HepG2 (cell line): ENCODE results near the gene YIPF4. TPM values are rescaled to one million over a fixed set of nuclear protein-coding genes. Genes with fewer than 3 reads are reported as not detected.

ENCODE experiments used
- AHDC1 ChIP-seq: sonication (generic); formaldehyde crosslinking; IDR thresholded peaks from 2 replicates; pipeline ENCODE4 v1.5.1; 2020; ENCODE audit warnings: mild to moderate bottlenecking, missing genetic modification reagents, borderline replicate concordance
- E2F5 ChIP-seq: sonication (generic); formaldehyde crosslinking; conservative IDR thresholded peaks from 2 replicates; pipeline ENCODE4 v1.4.0; 2020; ENCODE audit warnings: missing genetic modification reagents
- HBP1 ChIP-seq: IDR thresholded peaks from 2 replicates; pipeline ENCODE4 v1.6.1; 2016; ENCODE audit warnings: low read depth, control low read depth
- HNRNPH1 ChIP-seq: fragments of 200-400 bp; formaldehyde crosslinking; optimal IDR thresholded peaks from 2 replicates; pipeline ENCODE3; 2017; ENCODE audit warnings: mild to moderate bottlenecking, low read depth, low read length
- KDM4B ChIP-seq: sonication (generic); formaldehyde crosslinking; IDR thresholded peaks from 2 replicates; pipeline ENCODE4 v1.4.0; 2020; ENCODE audit warnings: missing genetic modification reagents
- MATR3 ChIP-seq: sonication (generic); formaldehyde crosslinking; IDR thresholded peaks from 2 replicates; pipeline ENCODE4 v1.4.0; 2020; ENCODE audit warnings: missing genetic modification reagents
- PITX1 ChIP-seq: sonication (generic); formaldehyde crosslinking; IDR thresholded peaks from 2 replicates; pipeline ENCODE4 v1.5.1; 2020; ENCODE audit warnings: mild to moderate bottlenecking, missing genetic modification reagents
- RELA ChIP-seq: sonication (generic); formaldehyde crosslinking; IDR thresholded peaks from 2 replicates; pipeline ENCODE4 v1.4.0; 2020; ENCODE audit warnings: missing genetic modification reagents
- RORA ChIP-seq: sonication (generic); formaldehyde crosslinking; IDR thresholded peaks from 2 replicates; pipeline ENCODE4 v1.5.0; 2020; ENCODE audit warnings: mild to moderate bottlenecking, missing genetic modification reagents, moderate library complexity
- STAG1 ChIP-seq: sonication (generic); formaldehyde crosslinking; IDR thresholded peaks from 2 replicates; pipeline ENCODE4 v1.4.0; 2020; ENCODE audit warnings: missing genetic modification reagents
- TFE3 ChIP-seq: IDR thresholded peaks from 2 replicates; pipeline ENCODE4 v1.6.1; 2016
- YEATS2 ChIP-seq: sonication (generic); formaldehyde crosslinking; IDR thresholded peaks from 2 replicates; pipeline ENCODE4 v1.4.0; 2020; ENCODE audit warnings: missing genetic modification reagents, borderline replicate concordance
- ZFP36L2 ChIP-seq: sonication (generic); formaldehyde crosslinking; IDR thresholded peaks from 2 replicates; pipeline ENCODE4 v1.4.0; 2020; ENCODE audit warnings: missing genetic modification reagents
- ZNF12 ChIP-seq: sonication (generic); formaldehyde crosslinking; IDR thresholded peaks from 2 replicates; pipeline ENCODE4 v1.5.0; 2020; ENCODE audit warnings: missing genetic modification reagents
- ZNF138 ChIP-seq: sonication (generic); formaldehyde crosslinking; IDR thresholded peaks from 2 replicates; pipeline ENCODE4 v1.5.0; 2020; ENCODE audit warnings: mild to moderate bottlenecking, low read depth, missing genetic modification reagents
- ZNF180 ChIP-seq: sonication (generic); formaldehyde crosslinking; IDR thresholded peaks from 2 replicates; pipeline ENCODE4 v1.4.0; 2020; ENCODE audit warnings: low read depth, missing genetic modification reagents, borderline replicate concordance
- ZNF562 ChIP-seq: sonication (generic); formaldehyde crosslinking; IDR thresholded peaks from 2 replicates; pipeline ENCODE4 v1.8.0; 2022; ENCODE audit warnings: missing genetic modification reagents, borderline replicate concordance
- ZNF605 ChIP-seq: sonication (generic); formaldehyde crosslinking; IDR thresholded peaks from 2 replicates; pipeline ENCODE4 v1.8.0; 2022; ENCODE audit warnings: mild to moderate bottlenecking, missing genetic modification reagents
- ZNF629 ChIP-seq: sonication (generic); formaldehyde crosslinking; conservative IDR thresholded peaks from 2 replicates; pipeline ENCODE4 v1.5.0; 2020; ENCODE audit warnings: missing genetic modification reagents
- ZNF772 ChIP-seq: sonication (generic); formaldehyde crosslinking; IDR thresholded peaks from 2 replicates; pipeline ENCODE4 v1.5.0; 2020; ENCODE audit warnings: mild to moderate bottlenecking, missing genetic modification reagents
- polyA plus RNA-seq, 8 experiments: library from polyadenylated mRNA; depleted of rRNA in 3 of 8; stranded (reverse) in 7 of 8; unstranded in 1 of 8; fragments of >200 nt; fragmentation: Illumina TruSeq in 4 of 8; extraction: Trizol in 4 of 8; gene quantifications; 2 replicates each; pipeline versions ENCODE4 v1.2.1 to v1.2.3, GENCODE V29; 2011 to 2016; ENCODE audit warnings: low read depth in 4 of 8, missing spikeins in 1 of 8, mixed read lengths in 1 of 8; ENCODE audit not compliant: insufficient read depth in 1 of 8
- total RNA-seq, 5 experiments: library from RNA; depleted of rRNA; stranded (reverse); fragments of >200 nt; fragmentation: Illumina TruSeq; extraction: Trizol; gene quantifications; 2 replicates each; pipeline ENCODE4 v1.2.3, GENCODE V29; 2016; ENCODE audit warnings: low read depth in 1 of 5

YIPF4 gene
- total and polyA plus RNA-seq, 2 of the 13 experiments (the other 11 are each of a cell fraction or from before 2014, with no cell fraction given), result 19.0 to 43.9 TPM

GRCh38 chr2:32356681-32357317 lies 79.1 kb downstream of the YIPF4 start, which contains the start of gene BIRC6 (continued):
- TF ChIP-seq HBP1 (CRISPR knock-in tag) (peak; percentile 86), TFE3 (CRISPR knock-in tag) (peak; percentile 76), MATR3 (no peak), E2F5 (CRISPR knock-in tag) (peak; percentile 69; the same call in 1 of the 2 replicates), ZNF562 (CRISPR knock-in tag) (peak; percentile 79; the same call in 1 of the 2 replicates), ZNF772 (CRISPR knock-in tag) (peak; percentile 98), ZNF180 (CRISPR knock-in tag) (no peak; the same call in 1 of the 2 replicates), ZNF12 (CRISPR knock-in tag) (no peak), RELA (CRISPR knock-in tag) (no peak), YEATS2 (CRISPR knock-in tag) (peak; percentile 88), ZFP36L2 (CRISPR knock-in tag) (no peak), HNRNPH1 (no peak), RORA (CRISPR knock-in tag) (no peak), STAG1 (CRISPR knock-in tag) (peak; percentile 16; the same call in 1 of the 2 replicates), ZNF605 (CRISPR knock-in tag) (peak; percentile 98), ZNF138 (no peak), AHDC1 (CRISPR knock-in tag) (peak; percentile 90), ZNF629 (CRISPR knock-in tag) (peak; percentile 39; the same call in 1 of the 2 replicates), PITX1 (CRISPR knock-in tag) (peak; percentile 91), KDM4B (CRISPR knock-in tag) (peak; percentile 98)
